Superior temporal gyrus (tissue), 1 donor: ENCODE data around the gene SYPL1.

Experiments used
- DNase-seq: peaks from one replicate; pipeline ENCODE4 v3.0.0-alpha.2; 2016; ENCODE audit errors: extremely low spot score

SYPL1 gene

DNA sequence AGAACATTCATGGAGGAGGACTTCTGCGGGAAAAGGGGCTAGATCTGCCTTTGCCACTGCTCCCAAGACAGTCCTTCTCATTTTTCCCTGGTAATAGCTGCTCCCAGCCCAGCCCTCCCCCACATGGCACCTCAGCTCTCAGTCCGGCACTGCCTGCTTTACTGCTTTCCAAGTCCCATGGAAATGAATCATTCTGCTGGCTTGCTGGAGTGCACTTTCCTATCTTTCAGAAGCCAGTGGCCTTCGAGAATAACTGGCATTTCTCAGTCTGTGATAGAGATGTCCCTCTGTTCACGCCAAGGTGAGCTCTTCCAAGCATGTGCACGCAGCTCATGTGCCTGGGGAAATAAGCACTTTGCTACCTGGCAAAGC lies 61.4 kb downstream of the SYPL1 start:
- peak; percentile 36 for DNase-seq

DNA sequence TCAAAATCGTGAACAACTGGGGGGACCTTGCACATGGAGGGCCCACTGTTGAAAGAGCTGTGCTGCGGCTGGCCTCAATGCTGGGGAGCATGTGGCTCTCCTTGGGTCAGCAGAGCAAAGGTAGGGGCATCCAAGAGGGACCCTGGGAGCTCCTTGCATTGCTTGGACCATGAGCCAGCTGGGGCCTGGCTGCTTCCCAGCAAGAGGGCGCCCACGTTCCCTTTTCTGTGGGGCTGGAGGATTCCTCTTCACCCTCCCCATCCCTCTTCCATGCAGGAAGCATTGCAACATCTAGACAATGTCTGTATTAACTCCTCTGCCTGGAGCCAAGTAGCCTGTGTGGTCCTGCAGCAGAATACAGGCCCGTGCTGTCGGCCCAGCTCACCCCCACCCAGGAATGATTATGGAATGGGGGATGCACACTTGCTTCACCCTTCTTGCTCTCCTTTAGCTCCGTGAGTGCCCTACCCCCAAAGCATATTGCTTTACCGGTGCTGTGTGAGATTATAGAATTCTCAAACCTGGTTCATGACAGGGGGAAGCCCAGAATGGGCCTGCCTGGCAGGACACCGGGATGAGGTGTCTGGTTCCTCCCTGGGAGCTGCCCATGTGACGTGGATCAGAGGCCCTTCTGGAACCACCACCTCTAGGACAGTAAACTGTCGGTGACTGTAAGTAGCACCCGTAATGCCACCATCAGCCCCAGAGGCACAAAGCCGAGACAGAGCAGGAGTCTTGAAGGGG lies 61.9 kb downstream of the SYPL1 start:
- no peak for DNase-seq

DNA sequence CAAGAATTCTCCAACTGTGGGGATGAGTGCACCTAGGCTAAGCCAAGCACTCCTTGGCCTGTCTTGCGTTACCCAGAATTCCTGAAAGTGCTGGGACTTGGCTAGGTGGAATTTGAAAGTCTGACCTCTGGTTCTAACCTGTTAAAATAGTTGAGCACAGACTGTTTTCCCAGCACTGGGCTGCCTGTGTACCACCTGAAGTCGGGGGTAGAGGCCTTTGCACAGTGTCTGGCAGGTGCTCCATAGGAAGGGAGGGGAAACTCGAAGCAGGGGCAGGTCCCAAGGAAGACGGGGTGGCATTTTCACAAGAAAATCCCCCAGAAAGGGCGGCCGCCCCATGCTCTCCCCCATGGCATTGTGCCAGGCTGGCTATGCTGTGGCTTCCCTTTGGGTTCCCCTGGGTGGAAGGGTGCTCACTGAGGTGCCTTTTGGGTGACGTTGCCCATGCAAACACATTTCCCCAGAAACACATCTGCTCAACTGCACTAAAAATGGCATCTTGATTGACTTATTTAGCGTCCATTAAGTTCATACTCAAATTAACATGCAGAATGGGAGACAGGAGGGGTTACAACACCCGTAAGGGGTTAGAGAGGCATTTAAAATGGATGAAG lies 62.9 kb downstream of the SYPL1 start:
- no peak for DNase-seq

DNA sequence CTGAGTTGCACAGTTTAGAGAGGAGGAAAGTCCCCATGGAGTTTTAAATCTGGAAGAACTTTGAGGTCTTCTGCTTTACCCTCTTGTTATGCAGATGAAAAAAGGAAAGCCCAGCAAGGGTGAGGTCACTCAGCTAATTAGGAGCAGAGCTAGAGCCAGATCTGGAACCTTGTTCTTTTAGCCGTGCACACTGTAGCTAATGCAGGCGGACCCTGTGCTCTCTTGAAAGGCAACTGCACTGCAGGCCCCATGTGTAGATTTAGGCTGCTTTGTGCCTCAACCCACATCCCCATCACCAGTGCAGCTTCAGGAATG lies 63.4 kb downstream of the SYPL1 start:
- no peak for DNase-seq

DNA sequence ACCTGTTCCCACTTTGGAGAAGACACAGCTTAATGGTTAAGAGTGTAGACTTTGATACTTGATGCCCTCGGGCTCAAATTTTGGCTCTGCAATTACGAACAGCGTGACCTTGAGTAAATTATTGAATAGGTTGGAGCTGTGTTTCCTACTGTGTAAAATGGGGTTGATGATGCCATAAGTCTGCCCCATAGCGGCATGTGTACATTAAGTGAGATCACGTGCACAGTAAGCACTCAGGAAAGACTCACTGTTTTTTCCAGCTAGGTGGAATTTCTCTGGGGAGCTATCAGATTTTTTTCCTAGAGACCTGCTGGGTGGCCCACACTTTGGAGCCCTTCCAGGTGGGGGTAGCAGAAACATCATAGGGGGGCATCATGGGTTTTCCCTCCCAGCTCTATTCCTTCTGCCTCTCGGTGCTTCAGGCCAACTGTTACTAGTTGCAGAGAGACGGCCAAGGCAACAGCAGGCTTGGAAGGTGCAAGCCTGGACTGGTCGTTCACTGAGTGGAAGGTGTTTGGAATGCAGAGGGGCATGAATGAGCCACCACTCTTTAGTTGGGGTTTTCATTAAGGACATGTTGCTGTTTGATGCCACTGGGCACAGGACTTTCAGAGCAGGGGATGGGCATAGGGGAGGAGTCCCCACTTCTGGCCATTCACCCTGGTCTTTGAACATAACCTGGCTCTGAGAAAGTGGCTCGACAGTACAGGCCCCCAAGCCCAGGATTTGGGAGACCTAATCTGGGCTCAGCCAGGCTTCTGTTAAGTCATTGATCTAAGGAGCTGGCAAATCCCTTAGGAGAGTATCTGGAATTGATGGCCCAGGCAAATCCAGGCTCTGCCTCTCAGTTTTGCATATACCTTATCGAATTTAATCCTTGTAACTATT lies 64.0 kb downstream of the SYPL1 start:
- DNase-seq: no peak

DNA sequence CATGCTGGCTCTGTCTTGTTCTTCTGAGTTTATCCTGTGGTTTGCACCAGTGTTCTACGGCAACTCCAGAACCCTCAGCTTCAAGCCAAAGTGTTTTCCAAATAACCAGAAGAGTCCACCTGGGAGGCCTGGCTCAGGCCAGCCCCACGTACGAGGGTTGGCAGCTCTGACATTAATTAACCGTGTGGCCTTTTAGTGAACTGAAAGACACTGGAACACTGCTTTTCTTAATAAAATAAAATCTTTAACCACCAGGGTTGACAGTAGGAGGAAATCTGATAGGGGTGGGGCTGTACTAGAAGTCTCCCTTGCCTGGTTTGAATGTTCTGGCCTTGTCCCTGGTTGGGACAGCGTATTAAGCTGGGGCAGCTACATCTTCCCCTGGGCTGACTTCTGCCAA lies 64.9 kb downstream of the SYPL1 start:
- no peak for DNase-seq

DNA sequence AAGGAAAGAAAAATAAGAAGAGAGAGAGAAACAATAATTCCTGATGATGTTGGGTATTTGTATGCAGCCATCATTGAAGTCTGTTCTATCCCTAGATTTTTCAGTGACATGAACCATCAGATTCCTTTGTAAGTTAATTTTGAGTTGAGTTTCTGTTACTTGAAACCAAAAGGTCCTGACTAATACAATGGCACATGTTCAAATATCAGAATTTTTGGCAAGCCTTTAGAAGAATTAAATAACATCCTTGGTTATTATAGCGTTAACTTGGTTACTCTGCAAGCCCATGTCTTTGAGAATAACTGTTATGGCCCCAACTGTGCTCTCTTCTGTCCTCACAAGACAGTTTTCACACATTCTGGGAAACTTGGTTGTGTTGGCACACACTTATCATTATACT lies 66.5 kb downstream of the SYPL1 start:
- DNase-seq: no peak

DNA sequence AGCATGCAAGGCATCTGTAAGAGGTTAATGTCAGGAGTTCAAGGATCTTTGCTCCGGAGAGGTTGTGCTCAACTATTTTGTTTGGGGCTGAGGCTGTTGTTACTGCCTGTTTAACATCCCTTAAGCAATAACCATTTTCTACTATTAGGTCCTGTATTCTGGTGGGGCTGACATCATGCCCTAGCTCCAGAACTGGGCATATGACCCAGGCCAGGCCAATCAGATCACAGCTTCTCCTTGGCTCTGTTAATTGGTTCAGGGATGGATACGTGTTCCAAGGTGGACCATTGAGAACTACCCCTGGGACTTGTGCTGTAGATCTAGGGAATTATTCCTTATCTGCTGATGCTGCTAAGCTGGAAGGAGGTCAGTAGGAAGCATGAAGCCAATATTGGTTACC lies 67.0 kb downstream of the SYPL1 start:
- no peak for DNase-seq

DNA sequence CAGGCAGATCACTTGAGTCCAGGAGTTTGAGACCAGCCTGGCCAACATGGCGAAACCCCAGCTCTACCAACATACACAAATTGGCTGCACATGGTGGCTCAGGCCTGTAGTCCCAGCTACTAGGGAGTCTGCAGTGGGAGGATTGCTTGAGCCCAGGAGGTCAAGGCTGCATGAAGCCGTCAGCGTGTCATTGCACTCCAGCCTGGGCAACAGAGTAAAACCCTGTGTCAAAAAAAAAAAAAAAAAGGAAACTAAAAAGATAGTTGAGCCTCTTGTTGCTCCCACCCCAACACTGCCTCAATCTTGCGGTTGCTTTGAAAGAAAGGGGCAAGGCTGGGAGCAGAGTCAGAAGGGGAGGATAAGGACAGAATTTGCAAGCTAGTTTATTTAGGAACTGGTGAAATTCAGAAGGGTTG lies 69.9 kb downstream of the SYPL1 start:
- no peak for DNase-seq

DNA sequence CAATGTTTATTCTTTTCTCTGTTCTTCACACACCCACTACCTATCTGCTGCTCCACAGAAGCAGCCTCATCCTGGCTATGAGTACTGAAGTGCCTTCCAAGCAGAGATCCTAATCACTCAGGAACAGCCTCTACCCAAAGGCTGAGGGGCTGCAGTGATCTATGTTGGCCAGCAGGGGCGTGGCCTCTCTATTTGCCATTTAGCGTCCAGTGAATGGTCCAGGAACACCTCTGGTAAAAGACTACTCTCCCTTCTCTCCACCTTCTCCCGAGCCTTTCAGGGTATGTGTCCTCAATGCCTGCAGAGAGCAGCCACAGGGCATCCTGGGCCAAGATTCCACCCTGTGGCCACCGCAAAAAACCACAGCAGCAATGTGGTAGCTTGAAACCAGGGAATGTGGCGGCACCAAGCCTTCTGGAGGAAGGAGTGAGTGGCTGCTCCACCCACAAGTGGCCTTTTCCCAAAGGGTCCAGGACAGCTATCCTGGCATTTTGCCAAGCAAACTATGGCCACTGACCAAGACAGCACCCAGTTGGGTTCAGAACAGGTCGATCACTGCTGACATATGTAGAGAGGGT lies 70.9 kb downstream of the SYPL1 start:
- peak; percentile 60 for DNase-seq
